HG03108 (cell line): ENCODE results near the gene DLG1.

ENCODE experiments used
- ATAC-seq: cut with Tn5 transposase; IDR thresholded peaks from one replicate; pipeline ENCODE4 v1.9.1; 2021; ENCODE audit warnings: moderate library complexity; ENCODE audit not compliant: unreplicated experiment

Gene DLG1

DNA sequence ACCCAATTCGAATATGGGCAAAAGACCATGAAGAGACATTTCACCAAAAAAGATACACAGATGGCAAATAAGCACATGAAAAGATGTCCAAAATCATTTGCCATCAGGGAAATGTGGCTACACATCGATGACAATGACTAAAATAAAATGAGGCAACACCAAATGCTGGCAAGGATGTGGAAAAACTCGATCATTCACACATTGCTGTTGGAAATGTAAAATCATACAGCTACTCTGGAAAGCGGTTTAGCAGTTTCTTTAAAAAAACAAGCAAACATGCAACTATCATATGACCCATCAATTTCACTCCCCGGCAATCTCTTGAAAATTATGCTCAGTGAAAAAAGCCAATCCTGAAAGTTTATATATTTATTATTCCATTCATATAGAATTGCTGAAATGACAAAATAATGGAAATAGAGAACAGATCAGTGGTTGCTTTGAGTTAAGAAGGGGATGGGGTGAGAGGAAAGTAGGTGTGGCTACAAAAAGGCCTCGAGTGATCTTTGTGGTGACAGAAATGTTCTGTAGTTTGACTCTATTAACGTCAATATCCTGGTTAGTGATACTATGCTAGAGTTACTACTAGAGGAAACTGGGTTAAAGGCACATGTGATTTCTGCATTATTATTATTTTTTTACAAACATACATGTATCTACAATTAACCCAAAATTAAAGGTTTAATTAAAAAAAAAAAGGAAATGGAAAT is 45.0 kb downstream of the DLG1 start:
- ATAC-seq: no peak

DNA sequence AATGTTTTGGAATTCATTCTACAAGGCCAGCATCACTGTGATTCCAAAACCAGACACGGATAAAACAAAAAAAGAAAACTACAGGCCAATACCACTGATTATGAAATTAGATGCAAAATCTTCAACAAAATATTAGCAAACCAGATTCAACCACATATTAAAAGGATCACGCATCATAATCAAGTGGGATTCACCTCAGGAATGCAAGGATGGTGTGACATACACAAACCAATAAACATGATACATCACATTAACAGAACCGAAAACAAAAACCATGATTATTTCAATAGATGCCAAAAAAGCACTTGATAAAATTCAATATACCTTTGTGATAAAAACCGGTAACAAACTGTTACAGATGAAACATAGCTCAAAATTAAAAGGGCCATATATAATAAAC is 48.9 kb downstream of the DLG1 start:
- ATAC-seq: no peak

DNA sequence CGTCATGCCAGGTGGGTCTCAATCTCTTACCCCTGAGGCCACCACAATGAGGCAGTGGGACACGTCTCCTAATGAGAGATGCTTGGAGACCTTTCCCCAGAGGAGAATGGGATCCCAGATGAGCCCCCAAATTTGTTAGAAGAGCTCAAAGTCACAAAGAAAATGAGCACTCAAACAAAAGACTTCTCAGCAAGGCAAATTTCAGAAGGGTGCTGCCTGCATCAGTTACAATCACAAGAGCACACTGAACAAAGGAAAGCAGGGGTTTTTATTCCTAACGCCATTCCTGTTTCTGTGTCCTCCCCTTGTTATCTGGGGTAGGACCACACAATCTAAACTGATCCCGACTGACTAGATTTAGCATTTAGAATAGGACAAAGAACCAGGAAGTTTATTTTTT is 50.1 kb downstream of the DLG1 start:
- no peak for ATAC-seq

DNA sequence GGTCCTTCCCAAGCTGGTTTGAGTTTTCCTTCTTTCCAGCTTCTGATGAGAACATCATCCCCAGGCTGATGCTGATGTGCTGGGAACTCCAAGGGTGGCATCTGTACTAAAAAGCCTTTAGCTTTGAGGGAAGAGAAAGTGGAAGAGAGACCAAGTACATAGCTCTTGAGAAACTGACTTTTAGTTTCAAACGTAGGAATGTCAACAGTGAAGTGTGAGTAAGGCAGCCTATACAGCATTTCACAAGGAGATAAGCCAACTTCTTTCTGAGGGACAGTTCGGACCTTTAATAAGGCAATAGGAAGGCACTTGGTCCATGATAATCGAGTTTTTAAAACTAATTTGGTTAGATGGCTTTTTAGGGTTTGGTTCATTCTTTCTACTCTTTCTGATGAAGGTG is 53.7 kb downstream of the DLG1 start:
- ATAC-seq: no peak

DNA sequence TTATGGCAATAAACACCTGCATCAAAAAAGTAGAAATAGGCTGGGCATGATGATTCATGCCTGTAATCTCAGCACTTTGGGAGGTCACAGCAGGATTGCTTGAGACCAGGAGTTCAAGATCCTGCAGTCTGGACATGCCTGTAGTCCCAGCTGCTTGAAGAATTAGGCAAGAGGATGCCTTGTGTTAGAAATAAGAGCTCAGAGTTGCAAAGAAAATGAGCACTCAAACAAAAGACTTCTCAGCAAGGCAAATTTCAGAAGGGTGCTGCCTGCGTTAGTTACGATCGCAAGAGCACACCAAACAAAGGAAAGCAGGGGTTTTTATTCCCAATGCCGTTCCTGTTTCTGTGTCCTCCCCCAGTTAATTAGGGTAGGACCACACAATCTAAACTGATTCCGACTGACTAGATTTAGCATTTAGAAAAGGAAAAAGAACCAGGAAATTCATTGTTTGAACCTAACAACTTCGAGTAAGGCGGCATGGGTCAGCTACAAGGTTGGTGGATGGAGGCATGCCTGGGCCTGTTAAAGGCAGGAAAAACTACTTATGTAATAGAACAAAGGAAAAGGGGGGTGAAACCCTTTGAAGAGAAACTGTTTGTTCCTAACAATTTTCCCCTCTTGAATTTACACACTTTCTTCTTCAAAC is 55.5 kb downstream of the DLG1 start:
- ATAC-seq: no peak

DNA sequence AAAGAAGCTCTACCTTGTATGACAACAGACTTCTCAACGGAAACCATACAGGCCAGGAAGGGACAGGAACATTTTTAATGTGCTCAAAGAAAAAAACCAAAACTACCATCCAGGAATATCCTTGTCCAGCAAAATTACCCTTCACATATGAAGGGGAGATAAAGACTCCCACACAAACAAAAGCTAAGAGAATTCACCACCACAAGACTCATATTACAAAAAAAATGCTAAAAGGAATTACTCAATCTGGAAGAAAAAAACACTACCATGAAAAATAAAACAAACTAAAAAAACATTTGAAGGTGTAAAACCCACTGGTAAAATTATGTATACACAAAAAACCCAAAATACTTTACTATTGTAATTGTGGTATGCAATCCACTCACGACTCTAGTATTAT is 57.2 kb downstream of the DLG1 start:
- no peak for ATAC-seq

DNA sequence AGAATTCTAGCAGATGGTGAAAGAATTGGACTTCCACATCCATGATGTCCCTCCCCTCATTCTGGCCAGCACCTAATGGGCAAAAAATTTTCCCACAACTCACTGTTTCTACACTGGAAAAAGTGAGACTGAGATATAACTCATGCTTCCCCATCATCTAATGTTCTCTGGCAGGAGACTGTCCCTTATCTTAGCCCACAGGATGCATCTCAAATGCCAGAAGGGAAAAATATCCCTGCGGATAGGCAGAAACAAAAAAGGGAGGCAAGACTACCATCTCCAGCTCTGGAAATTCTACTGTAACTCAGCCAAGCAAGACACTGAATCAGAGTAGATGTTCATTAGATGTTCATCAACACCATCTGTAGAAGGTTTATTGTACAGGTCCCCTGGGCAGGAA is 58.6 kb downstream of the DLG1 start:
- ATAC-seq: no peak

DNA sequence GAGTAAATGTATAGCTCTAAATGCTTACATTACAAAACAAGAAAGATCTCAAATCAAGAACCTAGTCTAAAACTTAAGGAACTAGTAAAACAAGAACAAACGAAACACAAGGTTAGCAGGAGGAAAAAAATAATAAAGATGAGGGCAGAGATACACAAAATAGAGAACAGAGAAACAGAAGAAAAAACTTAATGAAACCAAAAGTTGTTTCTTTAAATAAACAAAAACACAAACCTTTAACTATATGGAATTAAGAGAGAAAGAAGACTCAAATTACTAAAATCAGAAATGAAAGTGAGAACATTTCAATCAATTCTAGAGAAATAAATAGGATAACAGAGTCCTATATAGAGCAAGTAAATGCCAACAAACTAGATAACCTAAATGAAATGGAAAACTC is 59.6 kb downstream of the DLG1 start:
- no peak for ATAC-seq

DNA sequence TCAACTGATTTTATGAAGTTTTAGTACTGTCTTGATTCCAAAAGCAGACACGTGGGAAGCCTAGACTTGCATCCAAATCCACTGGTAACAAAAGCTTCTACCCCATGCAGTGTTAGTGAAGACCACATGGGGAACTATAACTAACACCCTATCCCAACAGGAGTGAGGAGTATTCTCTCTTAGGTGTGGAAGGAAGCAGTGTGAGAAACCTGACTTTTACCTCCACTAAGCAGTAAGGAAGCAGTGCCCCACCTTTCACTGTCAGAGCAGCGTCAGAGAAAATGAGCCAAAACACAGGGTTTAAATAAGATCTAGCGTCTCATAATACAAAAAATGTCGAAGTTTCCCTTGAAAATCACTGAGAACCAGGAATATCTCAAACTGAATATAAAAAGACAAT is 60.5 kb downstream of the DLG1 start:
- no peak for ATAC-seq

DNA sequence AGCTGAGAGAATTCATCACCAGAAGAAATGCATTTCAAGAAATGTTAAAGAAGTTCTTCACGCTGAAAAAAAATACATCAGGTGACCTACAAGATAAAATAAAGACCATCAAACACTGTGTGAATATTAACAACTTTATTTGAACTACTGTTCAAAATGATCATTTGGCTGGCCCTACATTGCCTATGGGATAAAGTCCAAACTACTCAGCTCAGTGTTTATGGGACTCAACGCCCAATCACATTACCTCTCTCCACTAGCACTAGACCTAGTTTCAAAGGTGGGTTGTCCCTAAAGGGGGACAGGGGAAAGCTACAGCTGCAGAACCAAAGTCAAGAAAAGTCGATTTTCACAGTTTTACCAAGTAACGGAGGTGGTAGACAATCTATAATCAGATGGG is 62.0 kb downstream of the DLG1 start:
- ATAC-seq: no peak

DNA sequence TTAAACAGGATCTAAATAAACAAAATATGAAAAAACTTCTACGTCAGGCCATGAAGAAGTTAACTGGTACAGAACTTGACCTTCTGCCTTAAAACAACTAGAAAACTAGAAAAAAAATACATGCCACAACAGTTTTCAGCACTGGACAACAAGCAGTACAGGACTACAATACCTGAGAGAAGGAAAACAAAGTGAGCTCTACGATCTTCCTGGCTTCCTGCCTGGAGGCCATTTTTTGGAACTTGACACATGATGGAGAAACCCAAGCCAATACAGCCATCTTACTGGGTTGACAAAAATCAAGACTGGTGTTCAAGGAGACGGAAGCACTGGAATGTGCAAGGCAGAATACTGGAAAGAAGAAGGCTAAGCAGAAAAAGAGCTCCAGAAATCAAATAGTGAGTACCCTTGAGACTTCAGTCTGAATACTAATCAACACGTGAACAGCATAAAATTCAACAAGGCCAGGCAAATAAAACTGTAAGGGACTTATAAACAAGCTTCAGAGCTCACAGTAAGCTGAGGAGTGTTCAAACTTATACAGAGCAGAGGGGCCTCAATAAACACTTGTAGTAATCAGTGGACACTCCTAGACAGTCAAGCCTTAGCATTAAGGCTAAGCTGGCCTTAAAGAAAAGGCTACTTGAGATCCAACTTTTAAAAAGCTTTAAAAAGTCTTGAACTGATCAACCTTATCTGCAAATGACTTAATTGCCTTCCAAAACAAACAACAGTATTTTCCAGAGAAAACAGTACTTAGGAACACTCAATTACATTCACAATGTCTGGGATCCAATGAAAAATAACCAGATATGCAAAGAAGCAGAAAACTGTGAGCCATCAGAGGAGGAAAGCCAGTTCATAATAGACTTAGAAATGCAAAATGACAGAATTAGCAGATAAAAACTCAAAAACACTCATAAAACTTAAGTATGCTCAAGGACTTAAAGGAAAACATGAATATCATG is 63.2 kb downstream of the DLG1 start:
- no peak for ATAC-seq

DNA sequence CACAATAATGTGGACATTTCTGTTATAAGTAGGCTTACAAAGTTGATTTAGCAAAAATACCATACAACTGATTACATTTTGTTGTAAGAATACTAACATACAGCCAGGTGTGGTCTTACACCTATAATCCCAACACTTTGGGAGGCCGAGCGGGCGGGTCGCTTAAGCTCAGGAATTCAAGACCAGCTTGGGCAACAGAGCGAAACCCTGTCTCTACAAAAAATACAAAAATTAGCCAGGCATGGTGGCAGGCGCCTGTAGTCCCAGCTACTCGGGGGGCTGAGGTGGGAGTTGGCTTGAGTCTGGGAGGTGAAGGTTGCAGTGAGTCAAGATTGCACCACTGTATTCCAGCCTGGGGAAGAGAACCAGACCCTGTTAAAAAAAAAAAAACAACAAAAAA is 67.1 kb downstream of the DLG1 start:
- ATAC-seq: no peak

DNA sequence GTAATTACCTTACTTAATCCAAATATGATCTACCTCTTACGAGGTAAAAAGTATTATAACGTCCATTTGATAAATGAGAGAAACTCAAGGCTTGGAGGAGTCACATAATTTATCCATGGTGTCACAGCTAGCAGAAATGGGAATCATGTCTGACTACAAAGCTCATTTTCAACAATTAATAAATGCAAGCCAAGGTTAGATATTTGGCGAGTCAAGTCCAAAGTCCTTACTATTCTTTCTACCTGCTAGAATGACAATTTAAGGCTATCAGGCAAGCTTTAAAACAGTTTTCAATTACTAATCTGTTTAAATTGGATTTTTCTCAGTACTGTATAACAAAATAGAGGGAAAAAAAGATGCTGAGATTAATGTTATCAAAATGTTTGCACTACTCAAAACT is 68.6 kb downstream of the DLG1 start:
- no peak for ATAC-seq

DNA sequence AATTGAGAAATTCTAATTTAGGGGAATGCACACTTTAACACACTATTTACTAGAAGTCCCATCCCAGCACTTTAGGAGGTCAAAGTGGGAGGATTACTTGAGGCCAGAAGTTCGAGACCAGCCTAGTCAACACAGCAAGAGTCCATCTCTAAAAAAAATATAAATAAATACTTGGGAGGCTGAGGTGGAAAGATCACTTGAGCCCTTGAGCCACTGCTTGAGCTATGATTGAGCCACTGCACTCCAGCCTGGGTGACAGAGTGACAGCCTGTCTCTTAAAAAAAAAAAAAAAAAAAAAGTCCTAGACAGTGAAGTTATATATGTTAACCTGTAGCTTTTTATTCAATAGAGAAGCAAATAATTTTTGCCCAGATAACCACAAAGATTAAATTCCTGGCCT is 69.2 kb downstream of the DLG1 start:
- no peak for ATAC-seq

DNA sequence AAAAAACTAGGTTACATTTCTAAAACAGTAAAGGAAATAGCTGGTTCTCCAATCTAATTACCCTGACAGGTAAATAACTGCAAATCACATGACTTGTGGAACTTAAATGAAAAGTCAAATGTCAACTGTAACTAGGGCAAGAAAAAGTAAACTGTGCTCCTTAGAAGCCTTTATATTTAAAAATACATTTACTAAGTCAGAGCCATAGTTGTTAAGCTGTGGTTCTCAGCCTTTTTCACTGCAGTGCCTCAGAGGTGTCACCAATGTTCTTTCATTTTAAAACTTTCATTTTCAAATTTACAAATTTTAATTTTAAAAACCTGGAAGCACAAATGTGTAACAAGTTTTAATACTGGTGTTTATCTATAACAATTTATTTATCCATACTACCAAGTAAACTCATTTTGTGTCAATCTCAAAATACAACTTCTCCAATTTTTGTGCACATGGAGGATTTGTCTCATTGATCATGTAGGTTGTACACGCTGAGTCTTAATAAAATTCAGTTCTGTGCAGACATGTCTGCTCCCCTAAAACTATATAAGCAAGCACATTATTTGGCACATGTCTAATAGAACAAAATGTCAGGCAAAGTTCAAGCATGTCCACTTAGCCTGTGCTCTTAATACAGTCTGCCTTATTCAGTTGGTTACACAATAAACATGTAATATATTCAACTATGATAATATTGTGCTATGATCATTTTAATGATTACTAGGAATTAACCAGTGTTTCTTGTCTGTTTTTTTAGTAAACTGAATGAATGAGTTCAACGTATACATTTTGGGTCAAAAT is 70.4 kb downstream of the DLG1 start:
- no peak for ATAC-seq

DNA sequence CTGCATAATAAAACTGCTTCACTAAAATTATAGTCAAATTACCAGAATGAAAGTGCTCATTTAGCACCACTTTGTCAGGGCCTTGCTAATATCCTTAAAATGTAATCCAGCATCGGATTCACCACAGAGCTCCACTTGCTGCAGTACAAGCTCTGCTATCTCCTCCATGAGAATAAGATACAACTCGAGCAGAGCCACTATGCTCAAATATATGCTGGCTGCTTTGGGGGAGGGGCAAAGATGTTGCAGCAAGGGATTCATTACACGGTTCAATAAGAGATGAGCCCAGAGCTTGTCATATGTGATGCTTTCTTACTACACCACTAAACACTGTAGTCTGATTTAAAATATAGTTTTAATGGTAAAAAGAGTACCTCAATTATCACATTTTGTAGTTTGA is 72.2 kb downstream of the DLG1 start:
- ATAC-seq: no peak

DNA sequence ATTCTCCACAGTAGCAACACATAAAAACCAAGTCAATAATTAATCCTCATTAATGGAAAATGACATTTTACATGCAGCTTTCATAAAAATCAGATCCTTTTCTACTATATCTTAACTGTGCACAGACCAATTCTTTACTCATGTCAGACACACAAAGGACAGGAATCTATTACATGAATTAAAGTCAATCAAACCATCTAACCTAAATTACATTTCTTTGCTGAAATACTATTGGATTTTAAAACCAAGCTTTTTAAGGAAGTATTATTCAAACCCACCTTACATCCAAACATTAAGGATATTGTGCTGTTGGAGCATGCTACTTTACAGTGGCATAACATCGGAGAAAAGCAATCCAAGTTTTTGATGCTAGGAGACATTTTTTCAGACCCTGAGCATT is 72.8 kb downstream of the DLG1 start:
- ATAC-seq: no peak

DNA sequence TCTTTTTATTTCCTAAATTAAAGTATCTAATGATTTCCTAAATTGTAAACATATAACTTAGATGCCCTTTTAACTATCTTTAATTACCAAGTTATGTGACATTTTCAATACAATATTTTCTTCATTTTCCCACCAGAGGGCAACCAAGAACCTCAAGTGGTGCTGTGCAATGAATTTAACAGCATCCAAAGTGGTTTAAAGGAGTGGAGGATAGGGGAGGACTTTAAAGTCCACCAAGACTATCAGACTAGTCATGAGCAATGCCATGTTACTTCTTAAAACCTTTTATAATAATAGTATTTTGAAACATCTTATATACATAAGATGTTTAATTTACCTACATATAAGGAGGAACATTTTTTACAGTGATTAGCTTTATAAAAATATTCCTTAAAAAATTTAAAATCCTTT is 74.4 kb downstream of the DLG1 start:
- no peak for ATAC-seq

DNA sequence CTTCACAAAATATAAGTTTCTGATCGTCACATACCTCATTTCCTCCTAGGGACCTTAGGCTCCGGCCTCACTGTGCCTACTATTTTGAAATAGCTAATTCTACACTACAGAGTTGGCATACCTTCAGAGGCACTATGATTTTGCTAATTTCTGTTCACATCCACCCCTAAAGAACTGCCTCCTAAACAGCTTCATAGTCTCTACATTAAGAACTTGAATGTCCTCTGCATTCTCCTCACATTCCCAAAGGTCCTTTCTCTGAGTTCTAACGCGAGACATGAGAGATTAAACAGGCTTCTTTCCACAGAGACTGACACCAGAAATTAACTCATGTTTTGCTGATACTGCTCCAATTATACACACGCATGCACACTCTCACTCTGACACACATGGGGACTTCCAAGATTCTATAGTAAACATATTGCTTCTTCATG is 75.5 kb downstream of the DLG1 start:
- no peak for ATAC-seq

DNA sequence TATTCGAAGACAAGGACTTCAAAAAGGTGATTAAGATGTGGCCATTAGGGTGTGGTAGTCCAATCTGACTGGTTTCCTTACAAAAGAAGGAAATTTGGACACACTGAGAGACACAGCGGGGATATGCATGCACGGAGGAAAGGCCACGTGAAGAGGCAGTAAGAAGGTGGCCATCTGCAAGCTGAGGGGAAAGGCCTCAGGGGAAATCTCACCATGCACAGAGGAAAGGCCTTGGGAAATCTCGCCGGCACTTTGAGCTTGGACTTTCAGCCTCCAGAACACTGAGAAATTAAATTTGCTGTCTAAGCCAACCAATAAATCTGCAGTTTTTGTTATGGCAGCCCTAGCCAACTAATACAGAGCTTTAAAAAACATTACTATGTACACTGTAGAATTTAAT is 78.8 kb downstream of the DLG1 start:
- ATAC-seq: no peak

DNA sequence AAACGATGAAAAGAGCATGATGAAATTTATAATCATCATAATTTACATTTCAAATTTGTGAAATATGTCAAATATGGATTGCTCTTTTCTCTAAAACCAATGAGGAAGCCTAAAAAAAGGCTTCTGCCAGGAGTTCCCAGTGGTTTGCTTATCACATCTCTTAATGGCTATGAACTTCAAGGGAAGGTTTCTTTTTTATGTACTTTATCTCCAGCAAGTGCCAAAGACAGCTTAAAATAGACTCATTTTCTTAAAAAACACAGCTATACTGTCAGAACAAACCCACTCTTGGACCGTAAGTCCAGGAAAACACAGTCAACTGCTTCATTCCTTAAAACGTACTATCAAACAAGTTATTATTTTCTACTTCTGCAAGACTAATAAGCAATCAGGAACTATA is 80.2 kb downstream of the DLG1 start:
- no peak for ATAC-seq
